ENCODE data around the gene SMAD3.

SMAD3 gene

DNA sequence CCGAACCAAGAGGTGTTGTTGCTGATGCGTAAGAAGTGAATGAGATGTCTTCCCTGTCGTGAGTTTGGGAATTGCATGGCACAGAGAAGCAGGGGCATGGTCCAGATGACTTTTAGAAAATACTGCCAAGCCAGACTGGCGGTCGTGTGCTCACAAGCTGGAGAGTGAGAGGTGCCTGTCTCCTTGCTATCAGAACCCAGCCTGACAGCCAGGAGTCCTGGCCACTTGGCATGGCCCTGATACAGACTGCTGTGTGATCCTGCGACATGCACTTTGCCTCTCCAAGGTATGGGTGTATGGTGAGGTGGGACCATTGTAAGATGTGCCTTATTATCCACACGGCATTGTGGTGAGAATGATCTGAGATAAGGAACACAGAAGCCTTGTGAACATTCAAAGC is 93.0 kb downstream of the SMAD3 start:
- no peak for DNase-seq (ENCODE audit: low spot score)
- TF ChIP-seq, protein P1, sequence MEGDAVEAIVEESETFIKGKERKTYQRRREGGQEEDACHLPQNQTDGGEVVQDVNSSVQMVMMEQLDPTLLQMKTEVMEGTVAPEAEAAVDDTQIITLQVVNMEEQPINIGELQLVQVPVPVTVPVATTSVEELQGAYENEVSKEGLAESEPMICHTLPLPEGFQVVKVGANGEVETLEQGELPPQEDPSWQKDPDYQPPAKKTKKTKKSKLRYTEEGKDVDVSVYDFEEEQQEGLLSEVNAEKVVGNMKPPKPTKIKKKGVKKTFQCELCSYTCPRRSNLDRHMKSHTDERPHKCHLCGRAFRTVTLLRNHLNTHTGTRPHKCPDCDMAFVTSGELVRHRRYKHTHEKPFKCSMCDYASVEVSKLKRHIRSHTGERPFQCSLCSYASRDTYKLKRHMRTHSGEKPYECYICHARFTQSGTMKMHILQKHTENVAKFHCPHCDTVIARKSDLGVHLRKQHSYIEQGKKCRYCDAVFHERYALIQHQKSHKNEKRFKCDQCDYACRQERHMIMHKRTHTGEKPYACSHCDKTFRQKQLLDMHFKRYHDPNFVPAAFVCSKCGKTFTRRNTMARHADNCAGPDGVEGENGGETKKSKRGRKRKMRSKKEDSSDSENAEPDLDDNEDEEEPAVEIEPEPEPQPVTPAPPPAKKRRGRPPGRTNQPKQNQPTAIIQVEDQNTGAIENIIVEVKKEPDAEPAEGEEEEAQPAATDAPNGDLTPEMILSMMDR (IDR thresholded peaks at IDR 0.05; ENCODE audit: extremely low read depth, insufficient read depth, missing control alignments): no peak
- in situ Hi-C loops (cut with MboI; ENCODE audit: low pct_unique_long_range_greater_than_20kb, low sequenced_read_pairs, unreplicated experiment): no loop called here

DNA sequence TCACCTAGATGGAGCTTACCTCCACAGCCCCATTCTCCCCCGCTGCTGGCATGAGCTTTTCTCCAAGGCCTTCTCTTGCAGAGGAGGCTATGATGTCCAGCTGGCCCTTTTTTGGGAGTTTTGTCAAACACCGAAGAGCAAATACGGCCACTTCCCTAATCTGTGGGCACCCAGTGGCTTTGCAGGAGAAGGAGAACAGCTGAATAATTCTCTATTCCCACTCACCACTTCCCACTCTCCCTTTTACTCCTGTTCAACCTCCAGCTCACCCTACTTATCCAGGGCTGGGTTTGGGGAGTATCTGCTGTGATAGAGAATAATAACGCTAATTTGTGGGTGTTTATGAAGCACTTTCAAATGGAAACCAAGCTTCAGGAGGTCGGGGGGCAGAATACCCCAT is 96.0 kb downstream of the SMAD3 start:
- in situ Hi-C loops (cut with MboI; ENCODE audit: low pct_unique_long_range_greater_than_20kb, low sequenced_read_pairs, unreplicated experiment): no loop called here
- TF ChIP-seq, protein P1 (IDR thresholded peaks at IDR 0.05; ENCODE audit: extremely low read depth, insufficient read depth, missing control alignments): no peak
- DNase-seq (ENCODE audit: low spot score): no peak

DNA sequence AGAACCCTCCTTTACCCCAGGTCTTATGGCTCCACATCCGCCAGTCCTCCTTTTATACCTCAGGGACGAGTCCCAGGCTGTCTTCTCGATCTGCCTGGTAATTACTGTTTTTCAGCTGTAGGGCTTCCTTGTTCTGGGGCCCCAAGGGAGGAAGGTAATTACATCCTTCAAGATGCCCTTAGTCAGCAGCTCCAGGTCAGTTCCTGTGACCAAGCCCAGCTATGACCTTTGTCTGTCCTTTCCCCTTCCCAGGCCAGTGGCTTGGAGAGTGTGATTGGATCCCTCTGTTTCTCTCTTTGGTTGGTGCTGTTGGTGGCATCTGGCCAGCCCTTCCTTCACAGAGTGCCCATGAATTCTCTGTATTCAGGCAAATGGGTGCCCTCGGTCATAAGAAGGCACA is 96.5 kb downstream of the SMAD3 start:
- in situ Hi-C loops (cut with MboI; ENCODE audit: low pct_unique_long_range_greater_than_20kb, low sequenced_read_pairs, unreplicated experiment): no loop called here
- DNase-seq (ENCODE audit: low spot score): no peak
- TF ChIP-seq, protein P1 (IDR thresholded peaks at IDR 0.05; ENCODE audit: extremely low read depth, insufficient read depth, missing control alignments): no peak

DNA sequence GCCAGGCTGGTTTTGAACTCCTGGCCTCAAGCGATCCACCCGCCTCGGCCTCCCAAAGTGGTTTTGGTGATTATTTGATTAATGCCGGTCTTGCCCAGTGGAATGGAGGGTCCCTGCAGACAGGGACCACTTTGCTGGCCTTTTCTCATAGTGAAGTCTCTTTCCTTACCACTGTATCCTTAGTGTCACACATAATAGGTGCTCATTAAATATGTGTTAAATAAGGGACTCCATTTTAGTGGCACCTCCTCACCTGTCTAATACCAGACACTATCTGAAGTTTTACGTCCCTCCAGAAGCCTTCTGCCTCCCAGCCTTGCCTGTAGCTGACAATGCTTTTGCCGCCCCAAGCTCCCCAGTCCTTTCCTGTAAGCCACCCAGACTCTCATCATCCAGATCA is 97.8 kb downstream of the SMAD3 start:
- in situ Hi-C loops (cut with MboI; ENCODE audit: low pct_unique_long_range_greater_than_20kb, low sequenced_read_pairs, unreplicated experiment): no loop called here
- TF ChIP-seq, protein P1 (IDR thresholded peaks at IDR 0.05; ENCODE audit: extremely low read depth, insufficient read depth, missing control alignments): no peak
- no peak for DNase-seq (ENCODE audit: low spot score)

DNA sequence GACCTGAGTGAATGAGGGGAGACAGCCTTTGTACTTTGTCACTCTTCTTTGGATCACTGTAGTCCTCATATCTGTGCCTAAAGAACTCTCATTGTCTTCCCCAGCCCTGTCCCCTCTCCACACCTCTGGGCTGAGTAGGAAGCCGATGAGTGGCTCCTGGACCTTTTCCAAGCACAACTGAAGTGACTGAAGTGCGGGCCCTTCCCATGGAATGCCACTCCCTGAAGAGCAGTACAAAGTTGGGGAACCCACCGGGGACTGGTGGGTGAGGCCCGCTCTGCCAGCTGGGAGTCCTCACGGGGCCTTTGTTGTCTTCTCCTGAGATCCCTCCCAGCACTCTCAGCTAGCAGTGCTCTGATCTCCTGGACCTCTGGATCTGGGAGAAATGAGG is 99.0 kb downstream of the SMAD3 start:
- in situ Hi-C loops (cut with MboI; ENCODE audit: low pct_unique_long_range_greater_than_20kb, low sequenced_read_pairs, unreplicated experiment): no loop called here
- peak; percentile 17 for DNase-seq (ENCODE audit: low spot score)
- TF ChIP-seq, protein P1 (IDR thresholded peaks at IDR 0.05; ENCODE audit: extremely low read depth, insufficient read depth, missing control alignments): no peak

DNA sequence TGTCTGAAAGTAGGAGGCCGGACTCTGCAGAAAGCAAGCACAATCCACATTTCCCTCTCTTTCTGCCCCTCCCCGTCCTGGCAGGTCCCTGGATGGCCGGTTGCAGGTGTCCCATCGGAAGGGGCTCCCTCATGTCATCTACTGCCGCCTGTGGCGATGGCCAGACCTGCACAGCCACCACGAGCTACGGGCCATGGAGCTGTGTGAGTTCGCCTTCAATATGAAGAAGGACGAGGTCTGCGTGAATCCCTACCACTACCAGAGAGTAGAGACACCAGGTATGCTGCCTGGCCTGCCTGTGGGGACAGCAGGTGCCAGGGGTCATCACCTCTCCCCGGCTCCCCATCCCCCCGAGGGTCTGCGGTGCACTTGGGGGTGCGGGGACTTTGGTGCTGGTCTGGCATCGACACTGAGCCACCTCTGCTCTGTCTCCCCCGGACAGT is 99.4 kb downstream of the SMAD3 start:
- no peak for DNase-seq (ENCODE audit: low spot score)
- TF ChIP-seq, protein P1 (IDR thresholded peaks at IDR 0.05; ENCODE audit: extremely low read depth, insufficient read depth, missing control alignments): no peak
- in situ Hi-C loops (cut with MboI; ENCODE audit: low pct_unique_long_range_greater_than_20kb, low sequenced_read_pairs, unreplicated experiment): no loop called here
